K562 (cell line): Measurements from ENCODE around the gene CRYBG3. TPM values are rescaled to one million over a fixed set of nuclear protein-coding genes. Genes with fewer than 3 reads are reported as not detected.

Experiments
- ATAC-seq: fragments of 200-7000 bp; cut with Tn5 transposase; 3 replicates; pipeline ENCODE4 v1.9.1; 2020; ENCODE audit warnings: moderate library complexity
- BruUV-seq: library from RNA; stranded (reverse); fragments of 400-500 nt; replicated peaks from 2 replicates; lab custom pipeline; 2021; lab: Mats Ljungman, UMichigan
- CTCF ChIA-PET: fragments of 300-600 bp; formaldehyde crosslinking; extraction: SDS; loops from one replicate; lab custom pipeline; 2021; ENCODE audit warnings: low intra/inter-chr PET ratio; lab: Yijun Ruan, JAX
- POLR2A ChIA-PET: fragments of 300-600, 350-650 bp; sonication (Branson Sonifier 250); formaldehyde crosslinking; extraction: SDS; loops from one replicate; lab custom pipeline; 2021; ENCODE audit warnings: antibody characterized with exemption, inconsistent platforms; lab: Yijun Ruan, JAX
- DNase-seq, 4 experiments: peaks; one replicate each; pipeline versions ENCODE4 v3.0.0 to v3.0.0-alpha.2; 2011 to 2018; ENCODE audit warnings: low spot score in 3 of 4, mixed read lengths in 3 of 4; ENCODE audit errors: extremely low read depth in 1 of 4
- FAIRE-seq: peaks from 2 replicates; lab custom pipeline; 2011; peaks lifted over from hg19 to GRCh38; lab: Jason Lieb, UNC
- H2AFZ ChIP-seq: 2 replicates; pipeline ENCODE4 v1.6.0; 2011; ENCODE audit warnings: low read depth, low read length, control low read depth, inconsistent platforms
- H3K27ac ChIP-seq: fragments of 200-600 bp; 3 replicates; pipeline ENCODE4 v1.8.0; 2011; ENCODE audit warnings: low read depth, mild to moderate bottlenecking, control low read depth, inconsistent platforms, low read length, moderate library complexity, mixed read lengths; ENCODE audit errors: extremely low read depth
- H3K27me3 ChIP-seq, 2 experiments: fragments of 300-600 bp in 1 of 2; 2 replicates in 1 of 2; 3 replicates in 1 of 2; pipeline versions ENCODE4 v1.6.0 to v1.8.0; 2011; ENCODE audit warnings: inconsistent platforms in 2 of 2, low read length in 2 of 2, mild to moderate bottlenecking in 1 of 2, mixed read lengths in 1 of 2, moderate library complexity in 1 of 2; ENCODE audit not compliant: control insufficient read depth in 2 of 2, insufficient read depth in 2 of 2
- H3K36me3 ChIP-seq: fragments of 300-600 bp; 3 replicates; pipeline ENCODE4 v1.8.0; 2011; ENCODE audit warnings: mild to moderate bottlenecking, low read length, inconsistent platforms; ENCODE audit not compliant: control insufficient read depth, insufficient read depth
- H3K4me1 ChIP-seq, 2 experiments: fragments of 200-600 bp in 1 of 2; replicated peaks in 1 of 2; 2 replicates in 1 of 2; 3 replicates in 1 of 2; pipeline versions ENCODE4 v1.5.1 to v1.8.0; 2011; ENCODE audit warnings: inconsistent platforms in 2 of 2, low read length in 2 of 2, mild to moderate bottlenecking in 1 of 2, mixed read lengths in 1 of 2, moderate library complexity in 1 of 2; ENCODE audit not compliant: control insufficient read depth in 2 of 2, insufficient read depth in 2 of 2
- H3K4me2 ChIP-seq: 2 replicates; pipeline ENCODE4 v1.6.1; 2011; ENCODE audit warnings: low read length, control low read depth, inconsistent platforms, mixed read lengths; ENCODE audit not compliant: insufficient read depth
- H3K4me3 ChIP-seq: fragments of 200-600 bp; sonication (generic), shearing (Covaris generic); 2 replicates; pipeline ENCODE4 v1.5.1; 2016; ENCODE audit warnings: control low read depth, inconsistent platforms
- H3K79me2 ChIP-seq: fragments of 200-600 bp; 3 replicates; pipeline ENCODE4 v1.8.0; 2011; ENCODE audit warnings: low read length, inconsistent platforms; ENCODE audit not compliant: control insufficient read depth, insufficient read depth
- H3K9ac ChIP-seq, 2 experiments: 2 replicates each; pipeline versions ENCODE4 v1.6.0 to v1.6.1; 2011; ENCODE audit warnings: low read depth in 2 of 2, low read length in 2 of 2, control low read depth in 1 of 2, inconsistent platforms in 1 of 2, mild to moderate bottlenecking in 1 of 2, mixed read lengths in 1 of 2; ENCODE audit not compliant: insufficient read depth in 1 of 2
- H3K9me1 ChIP-seq: one replicate; pipeline ENCODE4 v1.6.0; 2011; ENCODE audit warnings: inconsistent platforms, mild to moderate bottlenecking, low read length, moderate library complexity; ENCODE audit not compliant: control insufficient read depth, insufficient read depth
- H3K9me3 ChIP-seq: replicated peaks from 2 replicates; pipeline ENCODE4 v1.5.1; 2011; ENCODE audit warnings: low read depth, low read length, inconsistent platforms; ENCODE audit not compliant: control insufficient read depth, insufficient read depth
- H4K20me1 ChIP-seq: replicated peaks from 2 replicates; pipeline ENCODE4 v1.6.1; 2011; ENCODE audit warnings: low read length, inconsistent platforms, mixed read lengths; ENCODE audit not compliant: control insufficient read depth, insufficient read depth
- BDP1 ChIP-seq: IDR thresholded peaks from 3 replicates; pipeline ENCODE4 v1.6.1; 2011; ENCODE audit not compliant: insufficient read length, insufficient read depth
- CHD7 ChIP-seq: fragments of 200-600 bp; sonication (generic); IDR thresholded peaks from one replicate; pipeline ENCODE4 v1.6.1; 2012; ENCODE audit warnings: mild to moderate bottlenecking, low read depth, low read length, inconsistent platforms
- GTF2B ChIP-seq: IDR thresholded peaks from 2 replicates; pipeline ENCODE4 v1.6.1; 2011; ENCODE audit not compliant: insufficient read length; ENCODE audit errors: extremely low read depth
- KLF6 ChIP-seq: fragments of 250-450 bp; sonication (Bioruptor Pico); IDR thresholded peaks from 2 replicates; pipeline ENCODE4 v1.4.0; 2020; ENCODE audit warnings: mild to moderate bottlenecking, moderate library complexity, borderline replicate concordance
- NCOR1 ChIP-seq: fragments of 450-650 bp; IDR thresholded peaks from 2 replicates; pipeline ENCODE4 v1.6.1; 2016; ENCODE audit warnings: mild to moderate bottlenecking, moderate library complexity
- POU5F1 ChIP-seq: fragments of 150-350 bp; IDR thresholded peaks from 2 replicates; pipeline ENCODE4 v1.6.1; 2014; ENCODE audit warnings: borderline replicate concordance, low read length, low read depth, mild to moderate bottlenecking; ENCODE audit not compliant: partially characterized antibody
- RBM17 ChIP-seq: fragments of 200-400 bp; formaldehyde crosslinking; IDR thresholded peaks from 2 replicates; pipeline ENCODE4 v1.6.1; 2017; ENCODE audit warnings: low read depth, mild to moderate bottlenecking, low read length, borderline replicate concordance
- SAFB2 ChIP-seq: fragments of 200-400 bp; formaldehyde crosslinking; IDR thresholded peaks from 2 replicates; pipeline ENCODE4 v1.6.1; 2018; ENCODE audit warnings: borderline replicate concordance, low read length, low read depth, moderate library complexity; ENCODE audit not compliant: severe bottlenecking
- SETDB1 ChIP-seq: IDR thresholded peaks from one replicate; pipeline ENCODE4 v1.6.1; 2012; ENCODE audit warnings: low read length, control low read depth, inconsistent platforms
- ZKSCAN8 ChIP-seq: fragments of 200-800 bp; sonication (Bioruptor generic); IDR thresholded peaks from 2 replicates; pipeline ENCODE4 v1.6.1; 2016; ENCODE audit warnings: missing genetic modification characterization, missing compliant biosample characterization
- WGBS: fragments of 100-300 bp; shearing (Covaris generic); methylation state at CpG from one replicate; pipeline ENCODE4 v1.1.6; 2016; ENCODE audit warnings: low coverage, mixed read lengths; ENCODE audit not compliant: insufficient coverage; ENCODE audit errors: missing lambda C conversion rate; 5-methylcytosine and 5-hydroxymethylcytosine counted together
- in situ Hi-C: fragments of 300-500 bp; cut with MboI; formaldehyde crosslinking; loops from 4 replicates; pipeline ENCODE4 v1.15.0; 2018; ENCODE audit warnings: inconsistent platforms, mixed read lengths
- intact Hi-C: fragments of 100-400 bp; cut with micrococcal nuclease; formaldehyde crosslinking; loops from 2 replicates; pipeline ENCODE4 v1.14.2; 2022
- polyA plus RNA-seq, 8 experiments: library from polyadenylated mRNA; depleted of rRNA in 4 of 8; stranded (reverse) in 5 of 8; unstranded in 3 of 8; fragments of >200 nt; fragmentation: Nextera tagmentation in 2 of 8; fragmentation: Illumina TruSeq in 1 of 8; extraction: Ambion mirVana in 2 of 8; extraction: Trizol in 1 of 8; gene quantifications; 2 replicates each; pipeline versions ENCODE4 v1.2.1 to v1.2.3, GENCODE V29; 2011 to 2014; ENCODE audit warnings: inconsistent platforms in 1 of 8, missing spikeins in 1 of 8
- total RNA-seq, 7 experiments: library from RNA; depleted of rRNA in 6 of 7; stranded (reverse); fragments of >200 nt in 6 of 7; fragmentation: Illumina TruSeq in 2 of 7; extraction: Trizol in 2 of 7; gene quantifications; 2 replicates each; pipeline versions ENCODE4 v1.2.1 to v1.2.3, GENCODE V29; 2011 to 2021; ENCODE audit warnings: low replicate concordance in 1 of 7

CRYBG3 gene
- total and polyA plus RNA-seq, 9 of the 15 experiments (the other 6 are each of a cell fraction or from before 2014, with no cell fraction given) = 0.08 to 0.72 (median 0.18) TPM

GRCh38 chr3:97942801-97943546 is 121.2 kb downstream of the CRYBG3 start:
- Histone ChIP-seq H3K4me1 (no peaks in the 10 kb centered on the region), H3K27me3 (no peaks in the 10 kb centered on the region), H3K9ac (no peak overlapping the region), H3K79me2 (no peaks in the 10 kb centered on the region), H4K20me1 (no peaks in the 10 kb centered on the region), H3K27ac (no peak overlapping the region), H3K36me3 (peaks cover 46% of the 10 kb centered on the region), H3K4me2 (no peak overlapping the region), H2AFZ (no peak overlapping the region), H3K4me3 (no peak overlapping the region), H3K9me1 (no peaks in the 10 kb centered on the region), H3K9me3 (no peaks in the 10 kb centered on the region)
- ChIA-PET POLR2A (interaction anchor here (1.0 to 1.7 kb wide), 3 partner anchors 10 to 12 kb away, joined by 3 to 4 read pairs (median 4); no protein-coding TSS in a partner anchor), CTCF (no interaction called here)
- FAIRE-seq = no peak
- WGBS = 88% methylated on average over 4 of the region's 4 CpGs
- ATAC-seq = no peak
- no peak for DNase-seq
- intact Hi-C loops (no loop called here), in situ Hi-C loops (no loop called here)
- no TSS peak for BruUV-seq
- no peak for TF ChIP-seq CHD7
- TF ChIP-seq BDP1 = no peak
- TF ChIP-seq RBM17 = no peak
- no peak for TF ChIP-seq GTF2B
- no peak for TF ChIP-seq NCOR1
- no peak for TF ChIP-seq ZKSCAN8 (CRISPR knock-in tag)
- TF ChIP-seq SETDB1 = no peak
- TF ChIP-seq KLF6 (CRISPR knock-in tag) = no peak
- TF ChIP-seq SAFB2 = no peak
- no peak for TF ChIP-seq POU5F1
